Right lobe of liver (tissue), 6 donors: ENCODE results near the gene GNAQ. TPM values are rescaled to one million over a fixed set of nuclear protein-coding genes. Genes with fewer than 3 reads are reported as not detected.
A peak's percentile ranks its signal among the peaks of the same experiment; 100 is the strongest.

Experiments used
- ATAC-seq, 4 donors: fragments of 200-7000 bp; cut with Tn5 transposase; one replicate each; pipeline ENCODE4 v1.9.1; 2020; ENCODE audit warnings: mild to moderate bottlenecking in 4 of 4, moderate library complexity in 4 of 4
- DNase-seq, 3 donors: peaks; one replicate each; pipeline ENCODE4 v3.0.0-alpha.2; 2020
- H3K27ac ChIP-seq, 3 donors: fragments of 200-600 bp; one replicate each; pipeline ENCODE4 v1.8.0; 2022
- H3K27me3 ChIP-seq, 2 donors: fragments of 200-600 bp; one replicate each; pipeline ENCODE4 v1.8.0; 2022
- H3K36me3 ChIP-seq, 4 donors: fragments of 200-600 bp; sonication (generic) in 1 of 4; one replicate each; pipeline versions ENCODE4 v1.5.1 to v1.8.0; 2017 to 2022; ENCODE audit warnings: control low read depth in 1 of 4
- H3K4me1 ChIP-seq, 4 donors: fragments of 200-600 bp; sonication (generic) in 1 of 4; one replicate each; pipeline versions ENCODE4 v1.5.1 to v1.8.0; 2017 to 2022; ENCODE audit warnings: control low read depth in 1 of 4
- H3K4me3 ChIP-seq, 3 donors: fragments of 200-600 bp; one replicate each; pipeline ENCODE4 v1.8.0; 2022
- H3K9me3 ChIP-seq, 4 donors: fragments of 200-600 bp; sonication (generic) in 1 of 4; one replicate each; pipeline versions ENCODE4 v1.5.1 to v1.8.0; 2017 to 2022; ENCODE audit warnings: control low read depth in 1 of 4
- CTCF ChIP-seq, 4 donors: fragments of 200-600 bp in 3 of 4; fragments of 450-650 bp in 1 of 4; IDR thresholded peaks; one replicate each; pipeline versions ENCODE4 v1.5.1 to v1.8.0; 2016 to 2022; ENCODE audit warnings: antibody characterized with exemption in 4 of 4, mild to moderate bottlenecking in 2 of 4
- POLR2A ChIP-seq: fragments of 450-650 bp; IDR thresholded peaks from one replicate; pipeline ENCODE4 v1.6.1; 2017; ENCODE audit warnings: antibody characterized with exemption, mild to moderate bottlenecking
- WGBS: methylation state at CpG from one replicate; pipeline ENCODE4 v1.1.6; 2018; ENCODE audit warnings: low coverage, low lambda C conversion rate; ENCODE audit not compliant: insufficient coverage; ENCODE audit errors: missing lambda C conversion rate; 5-methylcytosine and 5-hydroxymethylcytosine counted together
- intact Hi-C, 2 donors: fragments of 100-400 bp; cut with DNase I; formaldehyde crosslinking; loops; one replicate each; pipeline versions ENCODE4 v1.11.2 to v1.14.1; 2022
- total RNA-seq, 6 experiments: library from RNA; depleted of rRNA in 2 of 6; stranded (reverse); fragments of >200 nt in 2 of 6; fragmentation: NEBNext Ultra II Directional in 3 of 6; extraction: Animal tissue kit (Norgen Biotek cat#: 25700) in 3 of 6; gene quantifications; one replicate each; pipeline versions ENCODE4 v1.1.0 to v1.2.4, GENCODE V29; 2016 to 2023
- donor health status: DM: no; HTN: yes; CAD: no.
- donor health status: DM: no; HTN: no; CAD: no.
- donor health status: DM: no; HTN: no; CAD: no.
- donor health status: DM: no; HTN: yes; CAD: no.
- donor health status: DM: no; HTN: yes; CAD: no.

The GNAQ gene
- total RNA-seq, 6 experiments from 2014 or later, result 15.8 to 28.7 (median 21.6) TPM

- Histone ChIP-seq H3K4me1 (peaks cover 0 to 20% (median 0%) of the 10 kb centered on the region in 4 donors), H3K27me3 (no peaks in the 10 kb centered on the region)
- 100% methylated on average over 1 of the region's 1 CpG for WGBS
Observed at GRCh38 chr9:77877976-77878375, 153.6 kb downstream of the GNAQ start.

GRCh38 chr9:77876590-77876989 lies 155.0 kb downstream of the GNAQ start:
- intact Hi-C loops, result no loop called here
- DNase-seq (no peak), ATAC-seq (no peak)
- Histone ChIP-seq H3K4me3 (no peak overlapping the region), H3K4me1 (peaks cover 0 to 6% (median 0%) of the 10 kb centered on the region in 4 donors), H3K27me3 (no peaks in the 10 kb centered on the region), H3K27ac (no peak overlapping the region), H3K9me3 (no peaks in the 10 kb centered on the region), H3K36me3 (no peaks in the 10 kb centered on the region)
- 87% methylated on average over 3 of the region's 3 CpGs for WGBS
- TF ChIP-seq POLR2A (no peak), CTCF (IDR thresholded peaks at IDR 0.05) (no peak)

More at GRCh38 chr9:77877976-77878375, 153.6 kb downstream of the GNAQ start:
- H3K4me3 ChIP-seq, result no peak overlapping the region
- H3K9me3 ChIP-seq, result no peaks in the 10 kb centered on the region
- H3K27ac ChIP-seq, result no peak overlapping the region
- H3K36me3 ChIP-seq, result no peaks in the 10 kb centered on the region
- DNase-seq, result no peak
- intact Hi-C loops, result no loop called here
- TF ChIP-seq POLR2A (no peak), CTCF (IDR thresholded peaks at IDR 0.05) (no peak)
- no peak for ATAC-seq

- TF ChIP-seq POLR2A, result no peak
- WGBS, result 25% methylated on average over 1 of the region's 2 CpGs
- Histone ChIP-seq H3K36me3 (no peaks in the 10 kb centered on the region), H3K27ac (no peak overlapping the region), H3K27me3 (no peaks in the 10 kb centered on the region), H3K4me1 (peaks cover 0 to 2% (median 0%) of the 10 kb centered on the region in 4 donors), H3K9me3 (no peaks in the 10 kb centered on the region), H3K4me3 (no peak overlapping the region)
- no peak for DNase-seq
- intact Hi-C loops, result no loop called here
- peak in 3 of 4 donors; percentile 17 to 57 (median 49) for ATAC-seq
Observed at GRCh38 chr9:77876091-77876490, 155.5 kb downstream of the GNAQ start.

GRCh38 chr9:77872863-77873262 lies 158.7 kb downstream of the GNAQ start:
- Histone ChIP-seq H3K27ac (no peak overlapping the region), H3K36me3 (no peaks in the 10 kb centered on the region), H3K4me1 (no peaks in the 10 kb centered on the region), H3K4me3 (no peak overlapping the region), H3K9me3 (no peaks in the 10 kb centered on the region), H3K27me3 (no peaks in the 10 kb centered on the region)
- TF ChIP-seq CTCF (IDR thresholded peaks at IDR 0.05), result no peak
- no peak for TF ChIP-seq POLR2A
- ATAC-seq, result no peak
- no peak for DNase-seq
- intact Hi-C loops, result no loop called here
- WGBS, result 80% methylated on average over 3 of the region's 3 CpGs

GRCh38 chr9:77872177-77872576 lies 159.4 kb downstream of the GNAQ start:
- ATAC-seq (no peak), DNase-seq (no peak)
- H3K27me3 ChIP-seq, result no peaks in the 10 kb centered on the region
- intact Hi-C loops, result no loop called here
- H3K36me3 ChIP-seq, result no peaks in the 10 kb centered on the region
- TF ChIP-seq CTCF (IDR thresholded peaks at IDR 0.05), result no peak
- no peak for TF ChIP-seq POLR2A
- no peak overlapping the region for H3K27ac ChIP-seq
- H3K4me1 ChIP-seq, result no peaks in the 10 kb centered on the region
- H3K9me3 ChIP-seq, result no peaks in the 10 kb centered on the region
- H3K4me3 ChIP-seq, result no peak overlapping the region
